ENCODE results near the gene FADS6.
"Not testable (repeated sequence)": the region's sequence is repeated elsewhere in the genome, so short reads cannot be mapped to it uniquely, and the experiment has no call there.

Gene FADS6

DNA sequence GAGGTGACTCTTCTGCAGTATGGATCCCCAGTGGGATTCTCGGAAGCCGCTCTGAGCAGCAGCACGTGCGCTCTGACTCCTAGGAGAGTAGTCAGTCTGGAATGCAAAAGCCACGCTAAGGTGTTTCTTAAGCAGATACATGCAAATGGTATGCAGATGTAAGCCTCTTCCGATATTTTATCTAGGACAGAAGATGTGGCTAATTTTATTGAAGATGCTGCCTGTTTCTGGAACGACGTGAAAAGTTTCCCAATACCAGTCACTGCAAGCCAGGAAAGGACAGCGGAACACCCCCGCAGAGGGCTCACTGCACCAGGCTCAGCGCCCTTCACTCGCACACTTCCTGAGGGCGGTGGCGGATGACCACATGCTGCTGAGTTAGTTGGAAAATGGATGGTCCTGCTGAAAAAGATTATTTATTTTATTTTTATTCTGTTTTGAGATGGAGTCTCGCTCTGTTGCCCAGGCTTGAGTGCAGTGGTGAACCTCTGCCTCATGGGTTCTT, 10.1 kb downstream of the FADS6 start:
- no peak for DNase-seq

DNA sequence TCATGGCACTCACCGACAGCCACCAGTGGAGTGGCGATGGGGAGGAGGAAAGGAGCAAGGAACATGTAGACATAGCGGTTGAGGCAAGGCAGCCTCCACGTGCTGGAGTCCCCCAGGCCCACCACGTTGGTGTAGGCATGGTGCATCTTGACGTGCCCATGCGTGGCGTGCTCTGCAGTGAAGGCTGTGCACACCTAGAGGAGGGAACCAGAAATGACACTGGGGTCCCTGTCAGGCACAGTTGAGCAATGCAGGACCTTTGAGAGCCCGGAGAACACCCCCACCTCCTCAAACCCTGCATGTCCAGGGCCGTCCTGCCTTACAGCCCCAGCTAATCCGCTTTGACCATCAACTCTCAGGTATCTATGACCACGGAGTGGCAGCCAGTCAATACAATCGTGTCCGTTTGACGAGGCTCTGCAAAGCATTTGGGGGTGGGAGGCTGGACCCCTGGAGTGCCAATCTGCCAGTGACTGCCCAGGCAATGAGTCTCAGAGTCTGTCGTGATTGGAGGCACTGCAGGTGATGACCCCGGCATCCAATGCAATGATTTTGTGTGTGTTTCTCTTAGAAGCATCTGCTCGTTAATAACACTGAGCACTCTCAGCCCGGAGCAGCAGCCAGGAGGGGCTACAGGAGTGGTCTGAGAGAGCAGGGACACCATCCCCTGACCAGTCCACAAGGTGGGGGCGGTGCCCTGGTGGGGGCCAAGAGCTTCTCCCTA, 10.8 kb downstream of the FADS6 start:
- DNase-seq, result no peak

DNA sequence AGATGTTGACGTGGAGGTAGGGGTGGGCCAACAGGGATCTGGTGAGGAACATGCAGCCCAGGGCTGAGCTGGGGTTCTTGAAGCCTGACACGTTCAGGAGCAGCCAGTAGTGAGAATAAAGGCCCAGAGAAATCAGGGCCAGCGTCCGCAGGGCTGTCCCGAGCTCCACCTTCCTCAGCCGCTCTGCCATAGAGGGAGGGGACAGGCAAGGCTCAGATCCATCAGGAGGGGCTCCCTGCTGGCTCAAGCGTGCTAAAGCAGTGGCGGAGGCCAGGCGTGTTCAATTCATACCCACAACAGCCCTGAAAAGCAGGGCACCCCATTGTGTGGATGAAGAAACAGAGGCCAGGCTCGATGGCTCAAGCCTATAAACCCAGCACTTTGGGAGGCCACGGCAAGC, 12.4 kb downstream of the FADS6 start:
- DNase-seq, result no peak

DNA sequence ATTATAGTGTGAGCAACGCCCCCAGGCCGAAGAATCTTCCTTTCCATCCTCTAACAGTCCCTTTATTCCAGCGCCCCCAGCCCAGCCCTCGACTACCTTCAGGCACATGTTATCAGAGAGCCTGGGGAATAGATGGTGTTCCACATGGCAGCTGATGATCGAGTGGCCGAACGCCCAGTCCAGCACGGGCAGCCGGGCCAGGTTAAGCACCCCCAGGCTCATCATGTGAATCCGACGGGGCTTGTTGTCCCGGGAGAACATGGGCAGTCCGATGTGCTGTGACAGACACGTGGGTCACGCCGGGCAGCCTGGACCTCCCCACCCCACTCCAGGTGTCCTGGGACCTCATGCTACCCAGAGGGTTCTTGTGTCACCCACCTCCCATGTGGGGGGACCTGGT, 14.1 kb downstream of the FADS6 start:
- DNase-seq, result no peak

DNA sequence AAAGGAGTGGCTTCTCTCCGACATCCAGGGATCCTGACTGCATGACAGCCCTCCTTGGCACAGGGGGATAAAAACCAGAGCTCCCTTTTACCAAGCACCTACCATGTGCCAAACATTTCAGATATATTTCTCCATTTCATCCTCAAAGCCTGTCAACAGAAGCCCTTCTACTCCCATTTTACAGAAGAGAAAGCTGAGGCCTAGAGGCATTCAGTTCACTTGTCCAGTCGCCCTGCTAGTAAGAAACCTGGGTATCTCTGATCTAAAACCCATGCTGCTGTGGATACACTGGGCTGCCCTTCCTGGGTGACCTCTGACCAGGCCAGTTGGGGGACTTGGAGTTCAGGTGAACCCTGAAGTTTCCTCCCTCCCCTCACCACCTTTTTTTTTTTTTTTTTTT, 14.8 kb downstream of the FADS6 start:
- no peak for DNase-seq

DNA sequence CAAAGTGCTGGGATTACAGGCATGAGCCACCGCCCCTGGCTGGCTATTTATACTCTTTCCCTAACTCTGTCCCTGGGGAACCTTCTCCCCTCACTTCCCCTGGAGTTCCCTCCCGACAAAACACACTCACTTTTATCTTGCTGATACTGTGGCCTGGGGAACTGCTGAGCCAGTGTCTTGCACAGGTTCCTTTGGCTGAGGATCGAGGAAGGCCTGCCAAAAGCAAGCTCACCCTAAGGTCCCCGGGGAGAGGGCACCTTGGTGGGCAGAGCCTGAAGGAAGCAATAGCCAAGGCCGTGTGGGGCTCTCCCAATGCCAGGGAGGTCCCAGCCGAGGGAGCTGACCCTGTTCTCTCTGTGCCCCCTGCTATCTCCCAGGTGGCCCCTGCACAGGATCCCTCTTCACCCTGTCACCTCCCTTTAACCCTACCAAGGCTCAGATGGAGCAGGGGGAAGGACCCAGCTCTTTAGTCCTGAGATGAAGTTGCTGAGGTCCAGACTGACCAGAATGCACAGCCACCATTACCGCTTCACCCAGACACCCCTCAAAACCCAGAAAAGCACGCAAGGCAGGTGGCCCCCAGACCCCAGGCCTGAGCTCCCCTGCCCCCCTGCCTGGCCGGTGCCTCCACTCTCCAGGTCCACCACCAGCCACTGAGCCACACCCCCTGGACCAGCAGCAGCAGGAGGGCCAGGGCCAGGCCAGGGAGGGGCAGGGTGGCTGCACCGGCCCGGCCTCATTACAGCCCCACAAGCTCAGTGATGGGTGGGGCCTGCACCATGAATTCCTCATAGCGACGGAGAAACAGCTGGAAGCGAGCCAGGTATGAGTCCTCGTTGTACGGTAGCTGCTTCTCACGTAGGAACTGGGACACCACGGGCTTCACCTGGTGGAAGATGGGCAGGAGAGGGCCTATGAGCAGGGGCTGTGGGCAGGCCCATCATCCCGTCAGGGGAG, 15.6 kb downstream of the FADS6 start:
- no peak for DNase-seq

DNA sequence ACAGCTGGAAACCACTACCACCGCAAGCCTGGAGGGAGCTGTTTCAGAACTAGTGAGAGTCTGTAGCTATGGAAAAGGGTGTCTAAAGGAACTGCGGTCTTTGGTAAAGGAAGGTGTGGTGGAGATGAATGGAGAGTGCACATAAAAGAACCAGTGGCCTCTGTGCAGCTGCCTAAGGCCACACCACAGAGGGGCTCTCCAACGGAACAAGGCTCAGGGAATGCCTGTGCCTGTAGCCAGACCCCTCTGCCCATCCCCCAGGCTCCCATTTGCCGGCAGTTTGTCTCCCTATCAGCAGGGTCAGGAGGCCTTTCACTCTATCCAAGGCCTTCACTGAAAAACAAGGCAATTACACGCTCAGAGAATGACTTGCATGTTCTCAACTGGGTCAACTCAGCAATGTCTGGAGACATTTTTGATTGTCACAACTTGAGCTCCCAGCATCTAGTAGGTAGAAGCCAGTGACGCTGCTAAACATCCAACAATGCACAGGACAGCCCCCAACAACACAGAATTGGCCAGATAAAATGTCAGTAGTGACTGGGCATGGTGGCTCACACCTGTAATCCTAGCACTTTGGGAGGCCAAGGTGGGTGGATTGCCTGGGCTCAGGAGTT, 17.3 kb downstream of the FADS6 start:
- no peak for DNase-seq

DNA sequence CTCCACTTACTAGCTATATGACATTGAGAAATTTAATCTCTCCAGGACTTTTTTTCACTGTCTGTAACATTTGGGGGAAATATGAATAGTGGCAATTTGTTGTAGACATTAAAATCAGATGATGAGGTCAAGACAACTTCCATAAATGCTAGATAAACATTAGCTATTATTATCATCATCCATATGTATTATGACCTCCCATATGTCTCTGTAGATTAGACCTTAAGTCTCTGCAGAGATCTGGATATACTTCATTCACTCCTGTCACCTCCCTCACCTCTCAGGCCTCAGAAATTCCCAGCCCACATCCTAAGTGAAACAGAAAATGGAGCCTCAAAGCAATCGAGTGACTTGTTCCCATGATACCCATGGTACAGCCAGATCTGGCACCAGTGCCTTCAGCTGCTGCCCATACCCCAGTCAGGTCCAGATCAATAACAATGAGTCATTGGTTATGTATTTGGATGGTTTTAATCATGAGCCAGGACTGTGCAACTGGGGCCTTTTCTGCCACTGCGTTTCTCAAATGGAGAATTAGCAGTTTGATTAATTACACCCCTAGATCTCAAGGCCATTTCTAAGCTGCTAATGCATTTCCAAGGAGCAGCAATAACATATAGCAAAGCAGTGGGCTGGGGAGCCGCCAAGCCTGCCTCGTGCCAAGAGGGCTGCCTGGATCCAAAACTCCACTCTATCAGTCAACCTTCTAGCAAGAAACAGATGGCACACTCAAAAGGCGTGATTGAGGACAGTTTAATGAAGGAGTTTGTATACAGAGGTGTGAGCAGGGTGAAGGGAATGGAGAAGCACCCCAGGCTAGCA, 18.1 kb downstream of the FADS6 start:
- no peak for DNase-seq

DNA sequence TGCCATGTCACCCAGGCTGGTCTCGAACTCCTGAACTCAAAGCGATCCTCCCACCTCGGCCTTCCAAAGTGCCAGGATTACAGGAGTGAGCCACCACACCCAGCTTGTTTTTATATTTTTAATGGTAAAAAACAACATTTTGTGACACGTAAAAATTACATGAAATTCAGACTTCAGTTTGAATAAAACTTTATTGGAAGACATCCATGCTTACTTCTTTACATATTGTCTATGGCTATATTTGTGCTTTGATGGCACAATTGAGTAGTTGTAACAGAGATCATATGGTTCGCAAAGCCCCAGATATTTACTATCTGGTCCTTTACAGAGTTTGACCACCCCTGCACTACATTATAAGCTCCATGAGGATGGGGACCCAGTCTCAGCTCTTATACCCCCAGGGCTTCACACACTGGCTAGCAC, 18.8 kb downstream of the FADS6 start:
- no peak for DNase-seq

DNA sequence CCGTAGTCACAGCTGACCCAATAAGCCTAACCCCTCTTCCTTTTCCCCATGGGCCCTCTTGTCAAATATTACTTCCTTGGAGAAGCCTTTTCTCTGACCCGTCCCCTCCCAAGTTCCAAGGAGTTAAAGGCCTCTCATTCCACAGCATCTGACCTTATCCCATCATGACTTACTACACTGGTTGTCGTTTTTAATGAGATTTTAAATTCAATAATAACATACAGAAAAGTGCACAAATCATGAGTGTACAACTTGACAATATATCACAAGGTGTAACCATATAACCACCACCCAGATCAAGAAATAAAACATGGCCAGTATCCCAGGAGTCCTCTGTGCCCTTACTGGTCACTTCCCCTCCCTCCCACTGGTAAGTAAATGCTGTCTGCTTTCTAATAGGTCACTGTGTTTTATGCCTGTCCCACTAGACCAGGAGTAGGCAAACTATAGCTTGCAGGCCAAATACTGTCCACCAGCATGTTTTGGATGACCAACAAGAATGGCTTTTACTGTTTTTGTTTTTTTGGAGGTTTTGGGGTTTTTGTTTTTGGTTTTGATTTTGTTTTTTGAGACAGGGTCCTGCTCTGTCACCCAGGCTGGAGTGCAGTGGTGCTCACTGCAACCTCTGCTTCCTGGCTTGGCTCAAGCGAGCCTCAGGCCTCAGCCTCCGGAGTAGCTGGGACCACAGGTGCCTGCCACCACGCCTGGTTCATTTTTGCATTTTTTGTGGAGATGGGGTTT, 19.4 kb downstream of the FADS6 start:
- no peak for DNase-seq

DNA sequence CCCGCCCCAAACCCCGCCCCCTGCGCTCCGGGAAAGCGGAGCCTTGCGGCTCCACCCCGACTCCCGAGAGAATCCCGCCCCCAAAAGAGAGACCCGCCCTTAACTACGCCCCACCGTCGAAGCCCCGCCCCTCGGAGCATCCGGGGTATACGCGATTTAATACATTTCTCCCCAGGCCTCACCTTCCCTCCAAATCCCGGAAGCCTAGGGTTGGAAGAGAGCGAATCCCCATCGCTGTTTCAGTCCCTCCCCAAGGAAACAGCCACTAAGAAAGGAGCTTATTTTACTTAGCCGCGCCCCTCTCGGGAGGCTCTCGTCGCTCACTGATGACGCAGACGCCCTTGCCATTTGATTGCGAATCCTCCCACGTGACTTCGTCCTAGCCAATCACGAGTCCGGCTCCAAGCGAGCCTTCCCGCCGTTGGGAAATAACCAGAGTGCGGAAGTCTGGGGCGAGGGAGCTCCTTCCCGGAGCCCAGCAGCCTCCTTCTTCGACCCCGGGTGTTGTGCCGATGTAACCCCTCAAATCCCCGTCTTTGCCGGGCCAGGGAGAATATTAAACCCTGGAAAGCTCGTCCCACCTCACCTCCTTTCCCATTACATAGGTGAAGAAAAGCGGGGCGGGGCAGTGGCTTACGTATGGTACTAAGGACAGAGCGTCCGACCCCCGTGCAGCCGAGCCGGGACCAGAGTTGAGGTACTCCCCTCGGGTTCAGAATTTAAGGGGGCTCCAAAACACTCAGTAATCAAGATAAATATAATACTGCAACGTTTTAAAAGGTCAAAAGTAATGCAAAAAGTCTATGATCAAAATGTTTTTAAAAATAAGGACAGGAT, 20.2 kb downstream of the FADS6 start:
- peak; percentile 97 for DNase-seq

DNA sequence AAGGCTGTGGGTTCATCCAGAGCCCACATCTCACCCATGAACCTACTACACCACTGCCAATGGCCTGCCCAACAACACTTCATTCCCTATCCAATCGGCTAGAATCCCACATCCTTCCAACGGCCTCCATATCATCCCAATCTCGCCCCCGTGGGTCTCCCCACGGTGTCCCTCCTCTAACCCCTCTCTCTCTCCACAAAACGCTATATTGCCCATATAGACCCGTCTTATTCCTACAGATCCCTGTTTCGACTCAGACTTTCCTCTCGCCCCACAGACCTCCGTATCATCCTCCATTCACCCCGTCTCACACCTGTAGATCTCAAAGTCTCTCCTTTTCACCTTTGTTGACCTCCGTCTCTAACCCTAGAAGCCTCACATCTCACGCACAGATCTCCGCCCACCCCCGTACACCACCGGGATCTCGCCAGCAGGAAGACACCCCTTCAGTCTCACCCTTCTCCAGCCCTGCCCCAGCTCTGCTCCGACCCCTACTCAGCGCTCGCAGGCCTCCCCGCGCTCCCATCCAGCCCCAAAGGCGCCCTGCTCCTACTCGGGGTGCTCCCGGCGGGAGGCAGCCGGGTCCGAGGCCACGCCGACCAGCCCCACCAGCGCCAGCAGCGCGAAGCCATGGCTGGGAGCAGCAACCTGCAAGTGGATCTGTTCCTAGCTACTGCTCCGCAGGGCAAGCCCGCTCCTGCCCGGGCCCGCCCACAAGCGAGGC, 21.0 kb downstream of the FADS6 start, which contains the start of gene FDXR:
TSS of gene FDXR (minus strand) at position 682 of the 724 bp plus-strand sequence. CDS start at position 632, 50 bp downstream.
- no peak for DNase-seq

DNA sequence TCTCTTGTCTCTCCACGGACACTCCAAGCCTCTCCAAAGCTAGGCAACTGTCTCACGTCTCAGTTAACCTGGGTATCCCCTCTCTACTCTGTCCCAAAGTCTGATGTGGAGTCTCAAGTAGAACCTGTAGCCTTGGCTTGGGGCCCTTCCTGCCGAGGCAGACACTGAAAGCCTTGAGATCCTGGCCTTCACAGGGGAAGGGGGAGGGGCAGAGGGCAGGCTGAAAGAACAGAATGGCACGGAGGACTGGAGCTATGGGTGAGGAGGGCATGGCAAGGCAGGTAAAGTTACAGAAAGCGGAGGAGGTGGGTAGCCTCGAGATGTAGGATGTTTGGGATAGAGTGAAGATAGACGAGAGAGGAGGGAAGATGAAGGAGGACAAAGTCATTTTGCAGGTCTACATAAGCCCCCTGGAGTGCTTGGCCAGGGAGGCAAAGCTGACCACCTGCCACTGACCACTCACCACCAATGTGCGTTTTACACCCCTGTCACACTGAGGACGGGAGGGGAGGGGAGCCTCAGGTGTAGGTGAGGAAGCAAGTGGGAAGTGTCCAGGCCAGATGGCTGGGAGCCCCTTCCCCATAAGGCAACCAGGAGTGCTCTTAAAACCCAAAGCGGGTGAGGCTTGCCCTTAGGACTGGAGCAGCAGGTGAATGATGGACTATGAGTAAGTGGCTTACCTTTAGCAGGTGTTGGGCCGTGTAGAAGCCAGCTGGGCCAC, 21.9 kb downstream of the FADS6 start:
- DNase-seq, result no peak

DNA sequence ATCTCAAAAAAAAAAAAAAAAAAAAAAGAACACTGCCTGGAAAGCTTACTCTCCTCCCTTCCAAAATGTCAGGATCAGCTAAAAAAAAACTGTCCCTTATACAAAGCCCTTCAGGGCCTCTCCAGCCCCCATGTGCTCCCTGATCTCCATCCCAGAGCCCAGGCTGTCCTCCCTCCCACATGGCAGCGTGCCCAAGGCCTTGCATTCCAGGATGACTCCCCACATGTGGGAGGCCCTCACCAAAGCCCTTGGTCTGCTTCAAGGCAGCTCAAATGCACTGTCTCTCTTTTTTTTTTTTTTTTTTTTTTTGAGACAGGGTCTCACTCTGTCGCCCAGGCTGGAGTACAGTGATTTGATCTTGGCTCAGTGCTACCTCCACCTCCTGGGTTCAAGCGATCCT, 22.9 kb downstream of the FADS6 start:
- no peak for DNase-seq

DNA sequence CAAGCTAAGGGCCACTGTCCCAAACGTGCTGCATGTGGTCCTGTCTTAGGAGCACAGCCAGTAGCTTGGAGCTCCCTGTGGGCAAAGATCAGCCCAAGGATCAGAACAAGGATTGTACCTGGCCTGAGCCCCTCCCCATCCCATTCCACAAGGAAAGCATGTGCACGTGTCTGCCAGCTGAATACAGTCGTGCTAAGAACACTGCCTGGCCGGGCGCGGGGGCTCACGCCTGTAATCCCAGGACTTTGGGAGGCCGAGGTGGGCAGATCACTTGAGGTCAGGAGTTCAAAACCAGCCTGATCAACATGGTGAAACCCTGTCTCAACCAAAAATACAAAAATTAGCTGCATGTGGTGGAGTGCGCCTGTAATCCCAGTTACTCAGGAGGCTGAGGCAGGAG, 23.4 kb downstream of the FADS6 start:
- not testable (repeated sequence) for DNase-seq

DNA sequence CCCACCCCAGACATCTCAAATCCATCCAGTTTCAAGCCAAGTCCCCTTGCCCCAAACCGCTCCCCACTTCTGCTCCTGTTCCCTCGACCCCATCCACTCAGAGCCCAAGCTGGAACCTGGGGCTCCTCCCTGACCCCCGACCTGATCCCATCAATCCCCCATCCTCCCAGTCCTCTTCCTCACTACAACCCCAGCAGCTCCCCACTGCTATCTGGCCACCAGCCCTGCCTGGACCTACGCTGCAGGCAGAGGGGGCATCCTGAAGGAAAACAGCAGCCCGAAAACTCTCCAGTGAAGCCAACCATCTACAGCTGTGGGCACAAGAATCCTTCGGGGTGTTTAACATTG, 24.6 kb downstream of the FADS6 start:
- DNase-seq, result no peak

DNA sequence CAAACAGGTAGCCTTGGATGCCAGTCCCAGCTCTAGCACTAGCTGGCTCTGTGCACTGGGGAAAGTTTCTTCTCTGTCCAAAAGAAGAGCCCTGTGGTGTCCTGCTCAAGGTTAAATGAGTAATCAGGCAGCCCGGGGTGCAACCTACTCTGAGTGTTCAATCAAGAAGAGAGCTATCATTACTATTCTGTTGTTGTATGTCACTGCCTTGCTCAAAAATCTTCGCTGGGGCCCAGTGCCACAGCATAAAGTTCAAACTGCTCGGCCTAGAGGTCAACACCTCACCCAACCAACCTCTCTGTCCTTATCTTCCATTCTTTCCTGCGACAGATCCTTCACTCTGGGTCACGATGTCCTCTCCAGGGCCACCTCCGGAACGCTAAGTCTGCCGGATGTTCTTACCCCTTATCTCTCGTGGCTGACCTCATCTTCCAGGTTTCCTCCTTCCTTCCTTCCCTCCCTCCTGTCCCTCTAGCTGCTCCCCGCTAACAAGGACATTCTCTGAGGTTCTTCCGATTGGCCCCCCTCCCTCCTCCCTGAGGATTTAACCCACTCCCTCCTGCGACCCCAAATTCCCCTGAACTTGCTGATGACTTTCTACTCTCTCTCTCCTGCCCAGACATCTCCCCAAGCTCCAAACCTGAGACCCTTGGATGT, 25.1 kb downstream of the FADS6 start:
- DNase-seq, result no peak

DNA sequence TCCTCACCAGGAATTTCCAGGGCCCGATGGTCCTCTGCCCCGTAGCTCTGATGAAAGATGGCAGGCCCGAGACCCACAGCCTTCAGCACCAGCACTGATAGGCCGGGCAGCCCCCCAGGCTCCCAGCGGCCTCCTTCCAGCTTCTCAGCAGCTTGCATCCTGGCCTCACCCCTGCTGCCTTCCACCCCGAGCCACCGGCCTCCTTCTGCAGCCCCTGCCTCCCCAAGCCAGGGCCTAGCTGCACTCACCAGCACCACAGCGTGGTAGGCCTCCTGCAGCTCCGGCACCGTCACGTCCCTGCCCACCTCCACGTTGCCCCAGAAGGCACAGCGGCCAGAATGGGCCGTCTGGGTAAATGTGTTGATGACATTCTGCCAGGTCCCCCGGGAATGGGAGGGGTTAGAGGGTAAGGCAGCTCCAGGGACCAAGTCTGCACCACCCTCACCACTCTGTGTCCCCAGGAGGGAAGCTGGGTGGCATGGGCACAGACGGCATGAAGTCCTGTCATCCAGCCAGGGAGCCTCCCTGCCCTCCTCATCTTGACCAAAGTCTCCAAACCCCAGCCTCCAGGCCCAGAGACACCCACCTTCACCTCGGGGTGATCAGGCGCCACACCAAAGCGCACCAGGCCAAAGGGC, 27.1 kb downstream of the FADS6 start:
- no peak for DNase-seq

Data from KG1 (cell line).